ENCODE data around the gene TMC7. TPM values are rescaled to one million over a fixed set of nuclear protein-coding genes. Genes with fewer than 3 reads are reported as not detected.

The TMC7 gene
- total and polyA plus RNA-seq, 4 donors: 0.06 to 0.42 (median 0.09) TPM

DNA sequence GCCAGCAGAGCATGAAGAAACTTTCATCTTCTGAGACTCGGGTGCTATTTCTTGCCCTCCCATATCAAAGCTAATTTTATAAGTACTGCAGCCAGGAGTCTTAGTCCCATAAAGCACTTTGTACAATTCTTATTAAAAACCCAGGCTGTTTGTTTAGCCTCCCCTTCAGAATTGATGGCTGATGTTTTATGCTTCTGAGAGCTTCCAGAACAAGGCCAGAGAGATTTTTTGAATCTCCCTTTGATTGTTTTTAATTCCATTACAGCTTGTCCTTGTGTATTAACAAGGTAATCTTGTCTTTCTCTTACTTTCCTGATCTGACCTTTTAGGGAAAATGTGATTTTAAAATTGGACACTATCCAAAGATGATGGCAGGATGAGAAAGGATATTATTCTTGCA, 99.9 kb downstream of the TMC7 start:
- Histone ChIP-seq H3K27ac (ENCODE audit: low read depth in 1 of 2, low read length in 2 of 2) (no peak overlapping the region), H3K27me3 (ENCODE audit: control insufficient read depth in 4 of 4, insufficient read depth in 4 of 4, low read length in 3 of 4) (no peaks in the 10 kb centered on the region), H3K9me3 (ENCODE audit: control insufficient read depth in 4 of 4, low read length in 3 of 4) (no peaks in the 10 kb centered on the region), H3K4me3 (ENCODE audit: low read depth in 1 of 3, low read length in 3 of 3) (no peak overlapping the region), H3K9ac (ENCODE audit: low read depth in 1 of 2, low read length in 2 of 2) (no peak overlapping the region), H3K4me1 (ENCODE audit: control insufficient read depth in 4 of 4, insufficient read depth in 4 of 4, low read length in 3 of 4) (peaks cover 0 to 9% (median 6%) of the 10 kb centered on the region in 4 donors), H3K36me3 (ENCODE audit: control insufficient read depth in 4 of 4, insufficient read depth in 3 of 4, low read depth in 1 of 4, low read length in 3 of 4) (peaks cover 4 to 12% (median 5%) of the 10 kb centered on the region in 4 donors)
- 90% methylated on average over 1 of the region's 1 CpG for WGBS
- TF ChIP-seq RXRA (IDR thresholded peaks at IDR 0.05) (no peak), NR2F2 (IDR thresholded peaks at IDR 0.05) (no peak), HNF4G (IDR thresholded peaks at IDR 0.05) (no peak), HNF4A (conservative IDR thresholded peaks at IDR 0.05) (no peak), GABPA (IDR thresholded peaks at IDR 0.05 in 1 of 2, conservative IDR thresholded peaks at IDR 0.05 in 1 of 2) (no peak), EGR1 (IDR thresholded peaks at IDR 0.05; ENCODE audit: low read depth in 2 of 2) (no peak), YY1 (IDR thresholded peaks at IDR 0.05) (no peak)
- TF ChIP-seq, protein P1, sequence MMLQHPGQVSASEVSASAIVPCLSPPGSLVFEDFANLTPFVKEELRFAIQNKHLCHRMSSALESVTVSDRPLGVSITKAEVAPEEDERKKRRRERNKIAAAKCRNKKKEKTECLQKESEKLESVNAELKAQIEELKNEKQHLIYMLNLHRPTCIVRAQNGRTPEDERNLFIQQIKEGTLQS (IDR thresholded peaks at IDR 0.05): no peak
- no peak for DNase-seq (ENCODE audit: low spot score)

DNA sequence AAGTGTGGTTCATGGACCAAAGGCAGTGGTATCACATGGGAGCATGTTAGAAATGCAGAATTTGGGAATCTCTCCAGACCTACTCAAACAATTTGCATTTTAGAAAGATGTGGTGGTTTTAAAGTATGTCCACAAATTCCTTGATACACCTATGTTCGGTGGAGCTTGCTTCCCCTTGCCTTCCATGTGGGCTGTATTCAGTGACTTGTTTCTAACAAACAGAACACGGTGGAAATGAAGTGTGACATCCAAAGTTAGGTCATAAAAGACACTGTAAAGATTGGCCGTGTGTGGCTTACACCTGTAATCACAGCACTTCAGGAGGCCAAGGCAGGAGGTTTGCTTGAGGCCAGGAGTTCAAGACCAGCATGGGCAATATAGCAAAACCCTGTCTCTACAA, 100.4 kb downstream of the TMC7 start:
- Histone ChIP-seq H3K27me3 (ENCODE audit: control insufficient read depth in 4 of 4, insufficient read depth in 4 of 4, low read length in 3 of 4) (no peaks in the 10 kb centered on the region), H3K27ac (ENCODE audit: low read depth in 1 of 2, low read length in 2 of 2) (no peak overlapping the region), H3K9me3 (ENCODE audit: control insufficient read depth in 4 of 4, low read length in 3 of 4) (no peaks in the 10 kb centered on the region), H3K4me3 (ENCODE audit: low read depth in 1 of 3, low read length in 3 of 3) (no peak overlapping the region), H3K4me1 (ENCODE audit: control insufficient read depth in 4 of 4, insufficient read depth in 4 of 4, low read length in 3 of 4) (peaks cover 0 to 9% (median 6%) of the 10 kb centered on the region in 4 donors), H3K36me3 (ENCODE audit: control insufficient read depth in 4 of 4, insufficient read depth in 3 of 4, low read depth in 1 of 4, low read length in 3 of 4) (peaks cover 2 to 7% (median 4%) of the 10 kb centered on the region in 4 donors), H3K9ac (ENCODE audit: low read depth in 1 of 2, low read length in 2 of 2) (no peak overlapping the region)
- 80% methylated on average over 3 of the region's 3 CpGs for WGBS
- no peak for DNase-seq (ENCODE audit: low spot score)
- TF ChIP-seq EGR1 (IDR thresholded peaks at IDR 0.05; ENCODE audit: low read depth in 2 of 2) (no peak), RAD21 (IDR thresholded peaks at IDR 0.05) (no peak), FOXA2 (IDR thresholded peaks at IDR 0.05) (no peak), HNF4A (conservative IDR thresholded peaks at IDR 0.05) (no peak), SP1 (IDR thresholded peaks at IDR 0.05) (no peak), FOXA1 (IDR thresholded peaks at IDR 0.05) (no peak), TAF1 (conservative IDR thresholded peaks at IDR 0.05) (no peak), JUND (IDR thresholded peaks at IDR 0.05) (no peak), GABPA (IDR thresholded peaks at IDR 0.05 in 1 of 2, conservative IDR thresholded peaks at IDR 0.05 in 1 of 2) (no peak)
- TF ChIP-seq, protein P2, sequence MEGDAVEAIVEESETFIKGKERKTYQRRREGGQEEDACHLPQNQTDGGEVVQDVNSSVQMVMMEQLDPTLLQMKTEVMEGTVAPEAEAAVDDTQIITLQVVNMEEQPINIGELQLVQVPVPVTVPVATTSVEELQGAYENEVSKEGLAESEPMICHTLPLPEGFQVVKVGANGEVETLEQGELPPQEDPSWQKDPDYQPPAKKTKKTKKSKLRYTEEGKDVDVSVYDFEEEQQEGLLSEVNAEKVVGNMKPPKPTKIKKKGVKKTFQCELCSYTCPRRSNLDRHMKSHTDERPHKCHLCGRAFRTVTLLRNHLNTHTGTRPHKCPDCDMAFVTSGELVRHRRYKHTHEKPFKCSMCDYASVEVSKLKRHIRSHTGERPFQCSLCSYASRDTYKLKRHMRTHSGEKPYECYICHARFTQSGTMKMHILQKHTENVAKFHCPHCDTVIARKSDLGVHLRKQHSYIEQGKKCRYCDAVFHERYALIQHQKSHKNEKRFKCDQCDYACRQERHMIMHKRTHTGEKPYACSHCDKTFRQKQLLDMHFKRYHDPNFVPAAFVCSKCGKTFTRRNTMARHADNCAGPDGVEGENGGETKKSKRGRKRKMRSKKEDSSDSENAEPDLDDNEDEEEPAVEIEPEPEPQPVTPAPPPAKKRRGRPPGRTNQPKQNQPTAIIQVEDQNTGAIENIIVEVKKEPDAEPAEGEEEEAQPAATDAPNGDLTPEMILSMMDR (IDR thresholded peaks at IDR 0.05; ENCODE audit: low read depth, low read length, missing input control): no peak
- TF ChIP-seq, protein P3, sequence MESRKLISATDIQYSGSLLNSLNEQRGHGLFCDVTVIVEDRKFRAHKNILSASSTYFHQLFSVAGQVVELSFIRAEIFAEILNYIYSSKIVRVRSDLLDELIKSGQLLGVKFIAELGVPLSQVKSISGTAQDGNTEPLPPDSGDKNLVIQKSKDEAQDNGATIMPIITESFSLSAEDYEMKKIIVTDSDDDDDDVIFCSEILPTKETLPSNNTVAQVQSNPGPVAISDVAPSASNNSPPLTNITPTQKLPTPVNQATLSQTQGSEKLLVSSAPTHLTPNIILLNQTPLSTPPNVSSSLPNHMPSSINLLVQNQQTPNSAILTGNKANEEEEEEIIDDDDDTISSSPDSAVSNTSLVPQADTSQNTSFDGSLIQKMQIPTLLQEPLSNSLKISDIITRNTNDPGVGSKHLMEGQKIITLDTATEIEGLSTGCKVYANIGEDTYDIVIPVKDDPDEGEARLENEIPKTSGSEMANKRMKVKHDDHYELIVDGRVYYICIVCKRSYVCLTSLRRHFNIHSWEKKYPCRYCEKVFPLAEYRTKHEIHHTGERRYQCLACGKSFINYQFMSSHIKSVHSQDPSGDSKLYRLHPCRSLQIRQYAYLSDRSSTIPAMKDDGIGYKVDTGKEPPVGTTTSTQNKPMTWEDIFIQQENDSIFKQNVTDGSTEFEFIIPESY (IDR thresholded peaks at IDR 0.05): no peak
- TF ChIP-seq, protein P4, sequence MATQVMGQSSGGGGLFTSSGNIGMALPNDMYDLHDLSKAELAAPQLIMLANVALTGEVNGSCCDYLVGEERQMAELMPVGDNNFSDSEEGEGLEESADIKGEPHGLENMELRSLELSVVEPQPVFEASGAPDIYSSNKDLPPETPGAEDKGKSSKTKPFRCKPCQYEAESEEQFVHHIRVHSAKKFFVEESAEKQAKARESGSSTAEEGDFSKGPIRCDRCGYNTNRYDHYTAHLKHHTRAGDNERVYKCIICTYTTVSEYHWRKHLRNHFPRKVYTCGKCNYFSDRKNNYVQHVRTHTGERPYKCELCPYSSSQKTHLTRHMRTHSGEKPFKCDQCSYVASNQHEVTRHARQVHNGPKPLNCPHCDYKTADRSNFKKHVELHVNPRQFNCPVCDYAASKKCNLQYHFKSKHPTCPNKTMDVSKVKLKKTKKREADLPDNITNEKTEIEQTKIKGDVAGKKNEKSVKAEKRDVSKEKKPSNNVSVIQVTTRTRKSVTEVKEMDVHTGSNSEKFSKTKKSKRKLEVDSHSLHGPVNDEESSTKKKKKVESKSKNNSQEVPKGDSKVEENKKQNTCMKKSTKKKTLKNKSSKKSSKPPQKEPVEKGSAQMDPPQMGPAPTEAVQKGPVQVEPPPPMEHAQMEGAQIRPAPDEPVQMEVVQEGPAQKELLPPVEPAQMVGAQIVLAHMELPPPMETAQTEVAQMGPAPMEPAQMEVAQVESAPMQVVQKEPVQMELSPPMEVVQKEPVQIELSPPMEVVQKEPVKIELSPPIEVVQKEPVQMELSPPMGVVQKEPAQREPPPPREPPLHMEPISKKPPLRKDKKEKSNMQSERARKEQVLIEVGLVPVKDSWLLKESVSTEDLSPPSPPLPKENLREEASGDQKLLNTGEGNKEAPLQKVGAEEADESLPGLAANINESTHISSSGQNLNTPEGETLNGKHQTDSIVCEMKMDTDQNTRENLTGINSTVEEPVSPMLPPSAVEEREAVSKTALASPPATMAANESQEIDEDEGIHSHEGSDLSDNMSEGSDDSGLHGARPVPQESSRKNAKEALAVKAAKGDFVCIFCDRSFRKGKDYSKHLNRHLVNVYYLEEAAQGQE (IDR thresholded peaks at IDR 0.05): no peak
- TF ChIP-seq, protein P1 (IDR thresholded peaks at IDR 0.05): no peak
- TF ChIP-seq, protein P5, sequence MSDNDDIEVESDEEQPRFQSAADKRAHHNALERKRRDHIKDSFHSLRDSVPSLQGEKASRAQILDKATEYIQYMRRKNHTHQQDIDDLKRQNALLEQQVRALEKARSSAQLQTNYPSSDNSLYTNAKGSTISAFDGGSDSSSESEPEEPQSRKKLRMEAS (IDR thresholded peaks at IDR 0.05): no peak

Data from liver (tissue), 9 donors.